GM12875 (cell line): ENCODE measurements around the gene SPATA17.

Source experiments
- H3K4me3 ChIP-seq: one replicate; pipeline ENCODE4 v1.5.1; 2011; ENCODE audit warnings: low read depth, low read length, control low read depth
- CTCF ChIP-seq: IDR thresholded peaks from 2 replicates; pipeline ENCODE4 v1.5.1; 2011; ENCODE audit warnings: low read depth, mild to moderate bottlenecking, control low read depth, inconsistent platforms, low read length, moderate library complexity, borderline replicate concordance; ENCODE audit not compliant: insufficient read depth

The SPATA17 gene

GRCh38 chr1:217605390-217605789 lies 25.8 kb upstream of the SPATA17 start:
- no peak for TF ChIP-seq CTCF
- no peak overlapping the region for H3K4me3 ChIP-seq

- TF ChIP-seq CTCF: no peak
- no peak overlapping the region for H3K4me3 ChIP-seq
Measured at GRCh38 chr1:217614200-217614712, 16.9 kb upstream of the SPATA17 start.

GRCh38 chr1:217617126-217617525 lies 14.0 kb upstream of the SPATA17 start:
- no peak for TF ChIP-seq CTCF
- no peak overlapping the region for H3K4me3 ChIP-seq

- no peak for TF ChIP-seq CTCF
- H3K4me3 ChIP-seq: no peak overlapping the region
Measured at GRCh38 chr1:217620814-217621213, 10.3 kb upstream of the SPATA17 start.

- no peak for TF ChIP-seq CTCF
- H3K4me3 ChIP-seq: no peak overlapping the region
Measured at GRCh38 chr1:217622042-217622441, 9.1 kb upstream of the SPATA17 start.

GRCh38 chr1:217626321-217626720 lies 4.8 kb upstream of the SPATA17 start:
- TF ChIP-seq CTCF: no peak
- no peak overlapping the region for H3K4me3 ChIP-seq

GRCh38 chr1:217627431-217627830 lies 3.7 kb upstream of the SPATA17 start:
- no peak for TF ChIP-seq CTCF
- H3K4me3 ChIP-seq: no peak overlapping the region
